ENCODE results near the gene MGAT5.

MGAT5 gene

GRCh38 chr2:134253804-134254203, at the start of gene MGAT5:
Gene MGAT5, plus strand, starts transcription at chr2:134254072. Its CDS starts 332 bp downstream, at chr2:134254404.
- no peak for DNase-seq

- DNase-seq, result no peak
Measured at GRCh38 chr2:134205087-134205486, 48.8 kb upstream of the MGAT5 start.

GRCh38 chr2:134206031-134206430, 47.8 kb upstream of the MGAT5 start:
- DNase-seq, result peak; percentile 75

GRCh38 chr2:134206573-134206972, 47.3 kb upstream of the MGAT5 start:
- DNase-seq, result peak; percentile 48

- DNase-seq, result peak; percentile 57
Measured at GRCh38 chr2:134207589-134208209, 46.2 kb upstream of the MGAT5 start.

GRCh38 chr2:134208825-134209224, 45.0 kb upstream of the MGAT5 start:
- DNase-seq, result peak; percentile 78

- no peak for DNase-seq
Measured at GRCh38 chr2:134212746-134213145, 41.1 kb upstream of the MGAT5 start.

GRCh38 chr2:134216152-134216829, 37.6 kb upstream of the MGAT5 start:
- DNase-seq, result no peak

- DNase-seq, result no peak
Measured at GRCh38 chr2:134217351-134217750, 36.5 kb upstream of the MGAT5 start.

- peak; percentile 88 for DNase-seq
Measured at GRCh38 chr2:134217924-134218323, 35.9 kb upstream of the MGAT5 start.

- DNase-seq, result no peak
Measured at GRCh38 chr2:134218414-134218813, 35.5 kb upstream of the MGAT5 start.

GRCh38 chr2:134218930-134219658, 34.8 kb upstream of the MGAT5 start:
- peak; percentile 86 for DNase-seq

- peak; percentile 67 for DNase-seq
Measured at GRCh38 chr2:134220344-134220974, 33.4 kb upstream of the MGAT5 start.

GRCh38 chr2:134224005-134224404, 29.9 kb upstream of the MGAT5 start:
- DNase-seq, result no peak

- DNase-seq, result no peak
Measured at GRCh38 chr2:134225173-134225572, 28.7 kb upstream of the MGAT5 start.

GRCh38 chr2:134225841-134226240, 28.0 kb upstream of the MGAT5 start:
- DNase-seq, result no peak

- DNase-seq, result no peak
Measured at GRCh38 chr2:134226601-134227000, 27.3 kb upstream of the MGAT5 start.

GRCh38 chr2:134227666-134228065, 26.2 kb upstream of the MGAT5 start:
- no peak for DNase-seq

GRCh38 chr2:134228493-134228903, 25.4 kb upstream of the MGAT5 start:
- peak; percentile 50 for DNase-seq

GRCh38 chr2:134229540-134229939, 24.3 kb upstream of the MGAT5 start:
- no peak for DNase-seq

- DNase-seq, result no peak
Measured at GRCh38 chr2:134230885-134231284, 23.0 kb upstream of the MGAT5 start.

GRCh38 chr2:134231301-134231964, 22.4 kb upstream of the MGAT5 start:
- DNase-seq, result no peak

- DNase-seq, result no peak
Measured at GRCh38 chr2:134231965-134232340, 21.9 kb upstream of the MGAT5 start.

Data from suppressor macrophage treated with lipopolysaccharide for 4 hours (primary cell).